GM12878 (cell line): ENCODE measurements around the gene SEPTIN1.

Experiments
- BACH1 ChIP-seq: fragments of 450-650 bp; IDR thresholded peaks from 2 replicates; pipeline ENCODE4 v1.6.1; 2017; ENCODE audit warnings: mild to moderate bottlenecking, borderline replicate concordance
- BCL3 ChIP-seq: IDR thresholded peaks from 2 replicates; pipeline ENCODE4 v1.6.1; 2011; ENCODE audit warnings: borderline replicate concordance, low read depth, mild to moderate bottlenecking, moderate library complexity, low read length; ENCODE audit not compliant: insufficient read depth, poor library complexity, severe bottlenecking
- CTCF ChIP-seq, 3 experiments: IDR thresholded peaks in 2 of 3; conservative IDR thresholded peaks in 1 of 3; 2 replicates each; pipeline ENCODE4 v1.5.1; 2011; ENCODE audit warnings: low read depth in 3 of 3, low read length in 3 of 3, mild to moderate bottlenecking in 3 of 3, control low read depth in 2 of 3, moderate library complexity in 2 of 3, inconsistent platforms in 1 of 3, mixed read lengths in 1 of 3; ENCODE audit not compliant: control insufficient read depth in 2 of 3, insufficient read depth in 1 of 3; ENCODE audit errors: extremely low read depth in 1 of 3
- EP300 ChIP-seq, 2 experiments: fragments of 150-350 bp in 1 of 2; IDR thresholded peaks; 2 replicates each; pipeline ENCODE4 v1.6.1; 2011 to 2012; ENCODE audit warnings: low read depth in 2 of 2, low read length in 2 of 2, borderline replicate concordance in 1 of 2, improper control_type of control experiment in 1 of 2, inconsistent platforms in 1 of 2; ENCODE audit not compliant: control insufficient read depth in 1 of 2
- ETV6 ChIP-seq, 2 experiments: fragments of 450-650 bp in 1 of 2; IDR thresholded peaks in 1 of 2; conservative IDR thresholded peaks in 1 of 2; 2 replicates each; pipeline ENCODE4 v1.6.1; 2014; ENCODE audit warnings: antibody characterized with exemption in 1 of 2, borderline replicate concordance in 1 of 2, low read depth in 1 of 2, mild to moderate bottlenecking in 1 of 2, moderate library complexity in 1 of 2
- JUND ChIP-seq: IDR thresholded peaks from 2 replicates; pipeline ENCODE4 v1.6.1; 2012; ENCODE audit warnings: low read depth, mild to moderate bottlenecking, low read length, improper control_type of control experiment, moderate library complexity
- REST ChIP-seq: IDR thresholded peaks from 2 replicates; pipeline ENCODE4 v1.6.1; 2012; ENCODE audit warnings: mild to moderate bottlenecking, low read depth, low read length
- SIN3A ChIP-seq: IDR thresholded peaks from 2 replicates; pipeline ENCODE4 v1.6.1; 2012; ENCODE audit warnings: low read depth, low read length, improper control_type of control experiment
- SMAD1 ChIP-seq: fragments of 450-650 bp; IDR thresholded peaks from 2 replicates; pipeline ENCODE4 v1.6.1; 2018; ENCODE audit warnings: mild to moderate bottlenecking, low read depth; ENCODE audit not compliant: partially characterized antibody
- SUPT20H ChIP-seq: IDR thresholded peaks from 2 replicates; pipeline ENCODE4 v1.6.1; 2011; ENCODE audit warnings: low read depth, mild to moderate bottlenecking, low read length, moderate library complexity, borderline replicate concordance; ENCODE audit not compliant: control insufficient read depth
- USF2 ChIP-seq: IDR thresholded peaks from 2 replicates; pipeline ENCODE4 v1.6.1; 2011; ENCODE audit warnings: low read depth, low read length, improper control_type of control experiment, borderline replicate concordance
- ZNF207 ChIP-seq: fragments of 450-650 bp; IDR thresholded peaks from 2 replicates; pipeline ENCODE4 v1.6.1; 2014; ENCODE audit warnings: antibody characterized with exemption, mild to moderate bottlenecking, borderline replicate concordance
- ZNF274 ChIP-seq: IDR thresholded peaks from one replicate; pipeline ENCODE4 v1.8.0; 2011; ENCODE audit not compliant: insufficient read length, insufficient read depth
- TF ChIP-seq, protein P1 (sequence below): fragments of 450-650 bp; IDR thresholded peaks from 2 replicates; pipeline ENCODE4 v1.6.1; 2016; ENCODE audit warnings: mild to moderate bottlenecking

DNA sequence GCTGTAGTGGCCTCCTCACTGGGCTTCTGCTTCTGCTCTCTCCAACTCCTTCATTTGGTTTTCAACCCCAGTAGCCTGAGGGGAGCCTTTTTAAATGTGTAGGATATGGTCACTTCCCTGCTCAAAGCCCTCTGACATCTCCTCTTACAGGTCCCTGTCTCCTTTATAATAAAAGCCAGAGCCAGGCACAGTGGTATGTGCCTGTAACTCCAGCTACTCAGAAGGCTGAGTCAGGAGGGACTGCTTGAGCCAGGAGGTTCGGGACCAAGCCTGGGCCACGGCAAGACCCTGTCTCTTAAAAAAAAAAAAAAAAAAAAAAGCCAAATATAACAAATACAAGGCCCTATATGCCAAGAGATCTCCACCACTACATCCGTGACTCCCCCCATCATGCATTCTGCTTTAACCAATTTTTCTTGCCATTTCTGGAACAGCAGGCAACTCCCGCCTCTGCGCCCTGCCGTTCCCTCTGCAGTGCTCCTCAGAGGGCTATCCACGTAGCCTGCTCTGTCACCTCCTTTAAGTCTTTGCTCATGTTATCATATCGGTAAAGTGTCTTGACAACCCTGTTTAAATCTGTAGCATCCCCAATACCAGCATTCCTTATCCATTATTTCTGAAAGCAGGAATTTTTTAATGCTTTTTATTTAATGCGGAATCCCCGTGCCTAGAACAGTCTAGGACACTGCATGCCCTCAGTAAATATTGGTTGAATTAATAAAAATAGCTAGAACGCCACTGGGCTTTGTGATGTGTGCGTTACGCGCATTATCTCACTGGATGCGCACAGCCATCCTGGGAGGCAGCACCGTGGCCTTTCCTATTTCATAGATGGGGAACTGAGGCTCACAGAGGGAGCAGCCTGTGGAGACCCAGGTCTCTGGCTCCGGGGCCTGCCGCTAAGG is 34.5 kb upstream of the SEPTIN1 start:
- no peak for TF ChIP-seq CTCF (IDR thresholded peaks at IDR 0.05 in 2 of 3, conservative IDR thresholded peaks at IDR 0.05 in 1 of 3; ENCODE audit: control insufficient read depth in 2 of 3, extremely low read depth in 1 of 3, insufficient read depth in 1 of 3, low read depth in 3 of 3, low read length in 3 of 3)
- TF ChIP-seq, protein P1, sequence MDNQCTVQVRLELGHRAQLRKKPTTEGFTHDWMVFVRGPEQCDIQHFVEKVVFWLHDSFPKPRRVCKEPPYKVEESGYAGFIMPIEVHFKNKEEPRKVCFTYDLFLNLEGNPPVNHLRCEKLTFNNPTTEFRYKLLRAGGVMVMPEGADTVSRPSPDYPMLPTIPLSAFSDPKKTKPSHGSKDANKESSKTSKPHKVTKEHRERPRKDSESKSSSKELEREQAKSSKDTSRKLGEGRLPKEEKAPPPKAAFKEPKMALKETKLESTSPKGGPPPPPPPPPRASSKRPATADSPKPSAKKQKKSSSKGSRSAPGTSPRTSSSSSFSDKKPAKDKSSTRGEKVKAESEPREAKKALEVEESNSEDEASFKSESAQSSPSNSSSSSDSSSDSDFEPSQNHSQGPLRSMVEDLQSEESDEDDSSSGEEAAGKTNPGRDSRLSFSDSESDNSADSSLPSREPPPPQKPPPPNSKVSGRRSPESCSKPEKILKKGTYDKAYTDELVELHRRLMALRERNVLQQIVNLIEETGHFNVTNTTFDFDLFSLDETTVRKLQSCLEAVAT = 0 out of 2 replicates have a peak, but pooled peaks have one; percentile 42
- TF ChIP-seq ETV6 (conservative IDR thresholded peaks at IDR 0.05 in 1 of 2, IDR thresholded peaks at IDR 0.05 in 1 of 2; ENCODE audit: borderline replicate concordance in 1 of 2, low read depth in 1 of 2) = no peak
- no peak for TF ChIP-seq JUND
- TF ChIP-seq USF2 = no peak
- TF ChIP-seq SMAD1 = no peak
- TF ChIP-seq ZNF274 = no peak
- TF ChIP-seq SUPT20H = no peak
- no peak for TF ChIP-seq EP300 (IDR thresholded peaks at IDR 0.05; ENCODE audit: borderline replicate concordance in 1 of 2, control insufficient read depth in 1 of 2, low read depth in 2 of 2, low read length in 2 of 2)
- TF ChIP-seq BCL3 = no peak
- TF ChIP-seq SIN3A = no peak
- no peak for TF ChIP-seq ZNF207
- no peak for TF ChIP-seq REST
- no peak for TF ChIP-seq BACH1
